Smooth muscle cell (in vitro differentiated cells): ENCODE results near the gene IMMT. TPM values are rescaled to one million over a fixed set of nuclear protein-coding genes. Genes with fewer than 3 reads are reported as not detected.

Experiments used
- DNase-seq: peaks from one replicate; lab custom pipeline; 2025; ENCODE audit not compliant: unreplicated experiment; lab: John Stamatoyannopoulos, UW
- H2AFZ ChIP-seq: fragments of 200-600 bp; sonication (generic); 2 replicates; pipeline ENCODE4 v1.6.0; 2016; ENCODE audit warnings: antibody characterized with exemption, low read depth, mild to moderate bottlenecking
- H3F3A ChIP-seq: fragments of 200-600 bp; sonication (generic); 2 replicates; pipeline ENCODE4 v1.6.0; 2017; ENCODE audit warnings: antibody characterized with exemption, low read depth
- H3K27ac ChIP-seq: fragments of 200-600 bp; sonication (generic); 2 replicates; pipeline ENCODE4 v1.5.1; 2016; ENCODE audit warnings: low read depth, mild to moderate bottlenecking
- H3K27me3 ChIP-seq: fragments of 200-600 bp; sonication (generic); 2 replicates; pipeline ENCODE4 v1.6.1; 2016; ENCODE audit warnings: low read depth, mild to moderate bottlenecking
- H3K36me3 ChIP-seq: fragments of 200-600 bp; sonication (generic); 2 replicates; pipeline ENCODE4 v1.5.1; 2016; ENCODE audit warnings: low read depth
- H3K4me1 ChIP-seq: fragments of 200-600 bp; sonication (generic); 2 replicates; pipeline ENCODE4 v1.5.1; 2016; ENCODE audit warnings: low read depth
- H3K4me2 ChIP-seq: fragments of 200-600 bp; sonication (generic); 2 replicates; pipeline ENCODE4 v1.6.0; 2016; ENCODE audit warnings: mild to moderate bottlenecking
- H3K4me3 ChIP-seq: fragments of 200-600 bp; sonication (generic); 2 replicates; pipeline ENCODE4 v1.5.1; 2016; ENCODE audit warnings: mild to moderate bottlenecking
- H3K79me2 ChIP-seq: fragments of 200-600 bp; sonication (generic); 2 replicates; pipeline ENCODE4 v1.6.0; 2016; ENCODE audit warnings: low read depth, mild to moderate bottlenecking
- H3K9ac ChIP-seq: fragments of 200-600 bp; sonication (generic); 2 replicates; pipeline ENCODE4 v1.6.0; 2016; ENCODE audit warnings: low read depth
- H3K9me3 ChIP-seq: fragments of 200-600 bp; sonication (generic); replicated peaks from 2 replicates; pipeline ENCODE4 v1.5.1; 2016; ENCODE audit warnings: low read depth
- H4K20me1 ChIP-seq: fragments of 200-600 bp; sonication (generic); 2 replicates; pipeline ENCODE4 v1.6.0; 2016; ENCODE audit warnings: low read depth
- CTCF ChIP-seq: fragments of 200-600 bp; sonication (generic); IDR thresholded peaks from 2 replicates; pipeline ENCODE4 v1.5.1; 2017; ENCODE audit warnings: borderline replicate concordance, mild to moderate bottlenecking, antibody characterized with exemption; ENCODE audit not compliant: insufficient read depth, poor library complexity, severe bottlenecking
- WGBS: methylation state at CpG from one replicate; pipeline ENCODE4 v1.1.7; 2016; ENCODE audit warnings: low lambda C conversion rate; 5-methylcytosine and 5-hydroxymethylcytosine counted together
- polyA plus RNA-seq: library from polyadenylated mRNA; unstranded; fragments of >200 nt; fragmentation: Nextera tagmentation; extraction: Ambion mirVana; gene quantifications from 2 replicates; pipeline ENCODE4 v1.2.1, GENCODE V29; 2016
- total RNA-seq: library from RNA; depleted of rRNA; stranded (reverse); fragments of >200 nt; gene quantifications from 2 replicates; pipeline ENCODE4 v1.2.3, GENCODE V29; 2014

Gene IMMT
- total and polyA plus RNA-seq, 2 experiments from 2014 or later = 71.1 to 74.5 TPM

- no peak overlapping the region for H3K4me3 ChIP-seq
- H4K20me1 ChIP-seq = peaks cover 15% of the 10 kb centered on the region
- peaks cover 4% of the 10 kb centered on the region for H3F3A ChIP-seq
- DNase-seq = no peak
- H3K4me2 ChIP-seq = no peak overlapping the region
- H3K9me3 ChIP-seq = no peaks in the 10 kb centered on the region
- 91% methylated on average over 7 of the region's 7 CpGs for WGBS
- peaks cover 7% of the 10 kb centered on the region for H3K36me3 ChIP-seq
- no peak overlapping the region for H2AFZ ChIP-seq
- peaks cover 30% of the 10 kb centered on the region for H3K79me2 ChIP-seq
- H3K27me3 ChIP-seq = no peaks in the 10 kb centered on the region
- peaks cover 7% of the 10 kb centered on the region for H3K4me1 ChIP-seq
- TF ChIP-seq CTCF = no peak
- no peak overlapping the region for H3K27ac ChIP-seq
- no peak overlapping the region for H3K9ac ChIP-seq
Observed at GRCh38 chr2:86204458-86204857, 9.2 kb upstream of the IMMT start.

GRCh38 chr2:86203614-86204013 is 8.4 kb upstream of the IMMT start:
- peaks cover 7% of the 10 kb centered on the region for H3K4me1 ChIP-seq
- H3K4me2 ChIP-seq = no peak overlapping the region
- H4K20me1 ChIP-seq = peaks cover 15% of the 10 kb centered on the region
- no peak for DNase-seq
- no peak for TF ChIP-seq CTCF
- H3K36me3 ChIP-seq = peaks cover 3% of the 10 kb centered on the region
- no peaks in the 10 kb centered on the region for H3K9me3 ChIP-seq
- H3K9ac ChIP-seq = no peak overlapping the region
- no peak overlapping the region for H3K27ac ChIP-seq
- peaks cover 35% of the 10 kb centered on the region for H3K79me2 ChIP-seq
- H3K4me3 ChIP-seq = no peak overlapping the region
- H3F3A ChIP-seq = peaks cover 4% of the 10 kb centered on the region
- 100% methylated on average over 1 of the region's 1 CpG for WGBS
- H2AFZ ChIP-seq = no peak overlapping the region
- no peaks in the 10 kb centered on the region for H3K27me3 ChIP-seq

- WGBS = 89% methylated on average over 9 of the region's 9 CpGs
- peaks cover 7% of the 10 kb centered on the region for H3K4me1 ChIP-seq
- no peak for TF ChIP-seq CTCF
- no peak overlapping the region for H3K27ac ChIP-seq
- H3K27me3 ChIP-seq = no peaks in the 10 kb centered on the region
- H3F3A ChIP-seq = peaks cover 4% of the 10 kb centered on the region
- no peaks in the 10 kb centered on the region for H3K36me3 ChIP-seq
- H3K9ac ChIP-seq = no peak overlapping the region
- H2AFZ ChIP-seq = no peak overlapping the region
- H3K9me3 ChIP-seq = no peaks in the 10 kb centered on the region
- no peak overlapping the region for H3K4me3 ChIP-seq
- H4K20me1 ChIP-seq = peaks cover 15% of the 10 kb centered on the region
- no peak overlapping the region for H3K4me2 ChIP-seq
- peaks cover 36% of the 10 kb centered on the region for H3K79me2 ChIP-seq
- DNase-seq = no peak
Observed at GRCh38 chr2:86202702-86203101, 7.4 kb upstream of the IMMT start.

GRCh38 chr2:86202336-86202692 is 7.1 kb upstream of the IMMT start:
- Histone ChIP-seq H3K4me3 (no peak overlapping the region), H3K4me1 (peaks cover 7% of the 10 kb centered on the region), H3K27me3 (no peaks in the 10 kb centered on the region), H3K4me2 (no peak overlapping the region), H3K27ac (no peak overlapping the region), H3K79me2 (peaks cover 36% of the 10 kb centered on the region), H3K36me3 (no peaks in the 10 kb centered on the region), H4K20me1 (peaks cover 15% of the 10 kb centered on the region), H3K9me3 (no peaks in the 10 kb centered on the region), H3F3A (peaks cover 4% of the 10 kb centered on the region), H2AFZ (no peak overlapping the region), H3K9ac (no peak overlapping the region)
- no peak for TF ChIP-seq CTCF
- 89% methylated on average over 2 of the region's 2 CpGs for whole genome bisulfite sequencing
- DNase-seq = no peak
